HS-5 (cell line): ENCODE data around the gene CA5A.
"Not testable (repeated sequence)": the region's sequence is repeated elsewhere in the genome, so short reads cannot be mapped to it uniquely, and the experiment has no call there.

Experiments used
- DNase-seq: peaks from one replicate; pipeline ENCODE4 v3.0.0-alpha.2; 2012; ENCODE audit warnings: low read depth

The CA5A gene

DNA sequence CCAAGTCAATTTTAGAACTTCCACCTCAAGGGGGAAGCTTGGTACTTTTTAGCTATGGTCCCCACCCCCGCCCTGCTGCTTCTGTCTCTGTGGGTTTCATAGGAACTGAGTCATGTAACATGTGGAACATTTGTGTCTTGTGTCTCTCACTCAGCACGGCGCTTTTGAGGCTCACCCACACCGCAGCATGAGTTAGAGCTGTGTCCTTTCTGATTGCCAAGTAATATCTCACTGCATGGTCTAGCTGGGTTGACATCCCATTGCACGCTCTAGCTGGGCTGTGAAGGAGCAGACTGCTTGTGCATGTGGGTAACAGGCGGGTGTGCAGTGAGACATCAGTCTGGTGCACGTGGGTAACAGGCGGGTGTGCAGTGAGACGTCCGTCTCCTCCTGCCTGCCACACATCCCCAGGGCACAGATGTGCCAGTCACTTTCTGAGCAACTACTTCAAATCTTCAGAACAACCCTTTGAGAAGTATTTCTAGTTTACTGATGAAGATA, 40.6 kb downstream of the CA5A start:
- DNase-seq, result no peak

DNA sequence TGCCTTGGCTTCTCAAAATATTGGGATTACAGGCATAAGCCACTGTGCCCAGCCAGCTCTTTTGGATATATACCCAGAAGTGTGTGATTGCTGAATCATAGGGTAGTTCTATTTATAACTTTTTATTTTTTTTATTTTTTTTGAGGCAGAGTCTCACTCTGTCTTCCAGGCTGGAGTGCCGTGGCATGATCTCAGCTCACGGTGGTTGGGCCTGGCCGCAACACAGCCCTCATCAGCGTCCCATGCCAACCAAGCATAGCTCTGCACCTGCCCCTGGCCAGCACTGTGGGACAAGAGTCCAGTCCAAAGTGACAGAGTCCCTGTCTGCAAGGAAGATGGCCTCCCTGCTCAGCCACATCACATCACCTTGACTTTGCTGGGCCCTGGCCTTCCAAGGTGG, 42.3 kb downstream of the CA5A start:
- DNase-seq, result not testable (repeated sequence)

DNA sequence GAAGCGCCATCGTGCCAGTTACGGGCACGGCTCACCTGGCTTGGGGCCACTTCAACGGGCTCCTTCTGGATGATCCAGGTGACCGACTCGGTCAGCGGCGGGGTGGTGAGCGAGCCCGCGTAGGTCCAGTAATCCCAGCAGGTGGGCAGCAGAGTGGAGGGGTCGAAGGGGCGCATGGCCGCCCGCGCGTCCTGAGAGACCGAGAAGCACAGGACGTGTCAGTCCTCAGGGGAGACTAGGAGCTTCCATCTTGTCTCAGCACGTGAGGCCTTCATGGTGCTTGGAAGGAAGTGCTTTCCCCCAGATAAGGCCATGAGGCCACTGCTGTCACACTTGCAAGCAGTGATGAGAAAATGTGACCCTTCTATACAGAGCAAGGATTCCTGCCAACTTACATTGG, 44.6 kb downstream of the CA5A start:
- no peak for DNase-seq

DNA sequence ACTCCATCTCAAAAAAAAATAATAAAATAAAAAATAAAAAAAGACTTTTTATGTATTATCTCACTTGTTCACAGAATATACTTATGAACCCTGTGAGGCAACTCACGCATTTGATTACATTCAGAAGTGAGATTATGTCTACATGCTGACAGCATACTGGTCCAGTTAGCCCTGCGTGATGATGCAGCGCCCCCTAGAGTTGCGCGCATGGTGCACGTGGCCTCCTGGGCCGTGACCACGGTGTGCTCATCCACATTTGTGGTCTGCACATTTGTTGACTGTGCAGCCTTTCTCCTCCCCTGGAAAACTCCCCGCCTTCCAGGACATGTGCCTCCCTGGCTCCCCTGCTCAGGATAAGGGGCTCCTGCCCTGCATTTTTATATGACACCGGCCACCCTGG, 46.6 kb downstream of the CA5A start:
- DNase-seq, result not testable (repeated sequence)

DNA sequence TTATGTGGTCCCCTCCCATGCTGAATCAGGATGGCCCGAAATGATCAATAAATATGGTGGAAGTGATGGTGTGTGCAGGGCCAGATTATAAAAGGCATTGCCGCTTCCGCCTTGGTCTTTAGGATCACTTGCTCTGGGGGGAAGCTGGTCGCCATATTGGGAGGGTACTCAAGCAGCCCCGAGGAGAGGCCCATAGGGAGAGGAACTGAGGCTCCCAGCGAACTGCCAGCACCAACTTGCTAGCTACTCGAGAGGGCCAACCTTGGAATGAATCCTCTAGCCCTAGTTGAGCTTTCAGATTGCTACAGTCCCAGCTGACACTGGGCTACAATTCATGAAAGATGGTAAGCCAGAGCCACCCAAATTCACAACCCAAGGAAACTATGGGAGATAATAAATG, 48.0 kb downstream of the CA5A start:
- not testable (repeated sequence) for DNase-seq

DNA sequence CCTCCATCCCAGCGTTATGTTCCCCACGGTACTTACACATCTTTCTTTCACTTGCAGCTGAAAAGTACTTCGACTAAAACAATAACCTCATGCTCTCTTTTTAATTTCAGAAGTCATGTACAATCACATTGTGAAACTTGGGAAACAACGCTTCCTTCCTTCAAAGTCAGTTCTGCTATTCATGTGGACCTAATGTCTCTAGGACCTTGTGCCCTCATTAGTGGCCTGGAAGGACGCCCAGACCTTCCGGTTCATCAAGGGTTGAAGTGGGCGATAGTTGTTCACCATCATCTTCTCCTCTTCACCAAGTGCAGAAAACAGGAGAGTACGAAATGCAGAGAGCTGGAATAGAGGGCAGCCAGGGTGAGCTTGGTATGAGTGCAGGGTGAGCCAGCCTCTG, 48.4 kb downstream of the CA5A start:
- DNase-seq, result not testable (repeated sequence)

DNA sequence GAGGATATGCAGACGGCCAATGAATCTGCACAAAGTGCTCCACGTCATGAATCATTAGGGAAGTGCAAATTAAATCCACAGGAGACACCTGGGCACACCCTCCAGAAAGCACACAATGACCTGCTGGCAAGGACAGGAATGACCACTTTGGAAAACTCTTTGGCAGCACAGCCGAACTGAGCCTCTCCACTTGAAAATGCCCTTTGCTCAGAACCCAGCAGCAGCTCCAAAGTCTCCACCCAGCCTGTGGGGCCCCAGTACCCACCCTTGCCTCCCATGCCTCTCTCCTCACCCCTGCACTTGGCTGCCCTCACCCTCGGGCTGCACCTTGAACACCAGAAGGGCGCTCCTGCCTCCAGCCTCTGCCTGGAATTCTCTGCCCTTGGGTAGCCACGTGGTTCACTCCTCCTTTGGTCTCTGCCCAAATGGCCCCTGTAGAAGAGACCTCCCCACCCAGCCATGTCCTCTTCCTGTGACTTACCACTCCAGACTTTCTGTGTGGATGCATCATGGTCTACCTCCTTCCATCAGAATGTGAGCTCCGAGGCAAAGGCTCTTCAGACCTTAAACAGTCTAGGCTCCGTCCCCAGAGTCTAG, 50.9 kb downstream of the CA5A start:
- not testable (repeated sequence) for DNase-seq

DNA sequence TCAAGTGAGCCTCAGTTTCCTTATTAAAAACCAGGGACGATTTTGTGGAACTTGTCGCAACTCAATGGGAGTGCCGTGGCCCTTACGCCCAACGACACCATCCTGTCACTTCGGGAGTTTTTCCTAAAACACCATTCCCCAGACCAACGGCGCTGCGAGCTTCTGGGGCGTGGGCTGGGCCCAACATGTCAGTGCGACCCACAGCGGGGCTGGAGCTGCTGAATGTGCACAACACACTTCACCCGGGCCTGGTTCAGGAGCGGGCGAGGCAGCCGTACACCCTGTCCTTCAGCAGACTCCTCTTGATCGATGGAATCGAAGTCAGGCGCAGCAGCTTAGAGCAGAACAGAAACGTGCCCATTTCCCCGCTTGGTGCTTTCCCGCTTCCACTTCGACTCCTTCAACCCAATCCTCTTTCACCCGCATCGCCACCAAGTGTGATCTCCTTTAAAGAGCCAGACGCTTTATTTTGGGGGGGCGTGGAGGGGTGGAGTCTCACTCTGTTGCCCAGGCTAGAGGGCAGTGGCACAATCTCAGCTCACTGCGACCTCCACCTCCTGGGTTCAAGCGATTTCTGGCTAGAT, 53.8 kb downstream of the CA5A start:
- no peak for DNase-seq

DNA sequence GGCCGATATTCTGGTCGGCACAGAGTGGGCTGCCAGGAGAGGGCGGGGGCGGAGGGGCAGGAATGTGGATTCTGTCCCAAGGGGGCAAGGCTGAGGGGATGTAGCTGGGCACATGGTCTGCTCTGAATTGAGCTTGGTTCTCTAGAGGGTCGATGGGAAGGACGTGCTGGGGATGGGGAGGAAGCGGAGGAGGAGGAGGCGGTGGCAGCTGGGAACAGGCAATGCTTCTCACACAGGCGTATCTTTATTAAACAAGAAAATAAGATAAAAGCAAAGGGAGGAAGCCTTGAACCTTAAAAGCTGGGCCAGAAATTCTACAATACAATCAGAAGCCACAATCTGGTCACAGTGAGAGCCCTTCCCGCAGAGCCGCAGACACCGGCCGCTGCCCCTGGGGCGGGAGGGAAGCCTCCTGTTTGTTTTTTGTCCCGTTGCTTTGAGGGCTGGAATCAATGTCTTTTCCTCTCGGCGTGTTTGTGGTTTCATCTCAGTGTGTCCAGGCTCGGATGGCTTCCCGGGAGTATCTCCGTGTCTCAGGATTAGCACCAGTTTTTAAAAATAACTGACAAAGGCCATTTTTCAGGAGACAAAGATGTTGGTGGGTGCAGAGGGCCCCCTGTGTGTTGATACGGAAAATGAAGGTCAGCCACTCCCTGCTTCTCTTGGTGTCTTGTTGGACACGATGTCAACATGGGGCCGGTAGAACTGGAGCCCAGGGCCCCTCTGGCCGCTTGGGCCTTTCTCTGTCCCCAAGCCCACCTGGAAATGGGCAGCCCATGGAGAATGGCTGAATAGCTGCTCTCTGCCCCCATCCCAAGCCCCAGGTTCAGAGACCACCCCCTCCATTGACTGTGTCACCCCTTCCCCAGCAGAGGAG, 54.8 kb downstream of the CA5A start:
- no peak for DNase-seq

DNA sequence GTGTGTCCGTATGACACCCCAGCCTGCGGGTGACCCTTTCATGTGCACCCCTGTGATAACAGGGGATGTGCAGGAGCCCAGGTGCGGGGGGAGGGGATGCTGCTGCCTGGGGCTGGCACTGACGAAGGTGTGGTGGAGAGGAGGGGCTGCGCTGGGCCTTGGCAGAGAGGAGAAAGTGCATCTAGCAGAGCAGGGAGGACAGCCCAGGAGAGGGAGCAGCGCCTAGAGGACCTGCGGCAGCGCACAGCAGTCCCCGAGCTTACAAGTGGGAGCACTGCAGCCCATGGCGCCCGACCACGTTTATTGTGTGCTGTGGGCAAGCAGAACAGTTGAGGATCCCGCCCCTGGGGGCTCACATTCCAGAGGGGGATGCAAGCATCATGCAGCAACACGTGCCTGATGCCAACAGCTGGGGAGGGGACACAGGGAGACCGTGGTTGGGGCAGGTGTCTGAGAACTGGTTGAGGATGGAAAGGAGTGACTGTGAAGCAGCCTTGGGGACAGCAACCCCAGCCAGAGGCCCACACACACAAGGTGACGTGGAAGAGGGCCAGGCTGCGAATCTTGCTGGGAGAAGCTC, 56.1 kb downstream of the CA5A start:
- no peak for DNase-seq

DNA sequence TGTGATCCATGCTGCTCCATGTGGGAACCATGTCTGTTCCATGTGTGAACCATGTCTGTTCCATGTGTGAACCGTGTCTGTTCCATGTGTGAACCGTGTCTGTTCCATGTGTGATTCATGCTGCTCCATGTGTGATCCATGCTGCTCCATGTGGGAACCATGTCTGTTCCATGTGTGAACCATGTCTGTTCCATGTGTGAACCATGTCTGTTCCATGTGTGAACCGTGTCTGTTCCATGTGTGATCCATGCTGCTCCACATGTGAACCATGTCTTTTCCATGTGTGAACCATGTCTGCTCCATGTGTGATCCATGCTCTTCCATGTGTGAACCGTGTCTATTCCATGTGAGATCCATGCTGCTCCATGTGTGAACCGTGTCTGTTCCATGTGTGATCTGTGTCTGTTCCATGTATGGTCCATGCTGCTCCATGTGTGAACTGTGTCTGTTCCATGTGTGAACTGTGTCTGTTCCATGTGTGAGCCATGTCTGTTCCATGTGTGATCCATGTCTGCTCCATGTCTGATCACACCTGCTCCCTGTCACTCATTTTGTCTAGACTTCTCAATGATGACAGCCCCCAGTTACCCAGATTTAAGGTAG, 56.8 kb downstream of the CA5A start:
- DNase-seq, result not testable (repeated sequence)

DNA sequence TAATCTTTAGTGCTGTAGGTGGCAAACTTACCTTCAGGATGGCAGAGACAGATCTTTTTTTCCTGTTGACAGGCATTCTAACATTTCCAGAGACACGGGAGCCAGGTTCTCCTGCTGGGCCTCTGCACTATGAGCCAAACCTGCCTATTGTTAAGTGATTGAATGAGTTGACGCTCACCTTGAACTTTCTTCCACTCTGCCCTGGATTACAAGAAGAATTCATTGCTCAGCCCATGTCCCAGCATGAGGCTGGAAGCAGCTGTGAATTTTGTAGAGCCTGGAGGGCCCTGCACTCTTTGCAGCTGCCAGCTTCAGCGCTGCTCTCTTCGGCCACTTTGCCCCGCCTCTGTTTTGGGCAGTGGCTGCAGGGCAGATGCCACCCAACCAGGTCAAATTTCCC, 57.6 kb downstream of the CA5A start:
- no peak for DNase-seq

DNA sequence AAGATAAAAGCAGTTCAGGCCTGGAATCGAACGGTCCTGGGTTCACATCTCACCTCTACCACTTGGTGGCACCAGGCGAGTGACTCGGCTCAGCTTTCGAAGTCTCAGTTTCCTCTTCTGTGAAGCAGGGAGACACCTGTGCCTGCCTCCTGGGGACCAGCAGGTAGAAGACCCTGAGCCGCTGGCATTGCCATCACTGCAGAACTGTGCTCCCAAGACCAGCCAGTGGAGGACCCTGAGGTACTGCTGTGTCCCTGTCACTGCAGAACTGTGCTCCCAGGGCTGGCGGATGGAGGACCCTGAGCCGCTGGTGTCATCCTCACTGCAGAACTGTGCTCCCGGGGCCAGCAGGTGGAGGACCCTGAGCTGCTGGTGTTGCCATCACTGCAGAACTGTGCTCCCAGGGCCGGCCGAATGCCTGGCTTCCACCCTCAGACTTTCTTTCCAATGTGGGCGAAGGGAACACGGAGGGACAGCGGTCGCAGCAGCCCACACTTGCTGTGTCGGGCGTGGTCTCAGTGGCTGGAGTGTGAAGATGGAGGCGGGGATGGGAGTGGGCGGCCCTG, 58.3 kb downstream of the CA5A start:
- DNase-seq, result no peak

DNA sequence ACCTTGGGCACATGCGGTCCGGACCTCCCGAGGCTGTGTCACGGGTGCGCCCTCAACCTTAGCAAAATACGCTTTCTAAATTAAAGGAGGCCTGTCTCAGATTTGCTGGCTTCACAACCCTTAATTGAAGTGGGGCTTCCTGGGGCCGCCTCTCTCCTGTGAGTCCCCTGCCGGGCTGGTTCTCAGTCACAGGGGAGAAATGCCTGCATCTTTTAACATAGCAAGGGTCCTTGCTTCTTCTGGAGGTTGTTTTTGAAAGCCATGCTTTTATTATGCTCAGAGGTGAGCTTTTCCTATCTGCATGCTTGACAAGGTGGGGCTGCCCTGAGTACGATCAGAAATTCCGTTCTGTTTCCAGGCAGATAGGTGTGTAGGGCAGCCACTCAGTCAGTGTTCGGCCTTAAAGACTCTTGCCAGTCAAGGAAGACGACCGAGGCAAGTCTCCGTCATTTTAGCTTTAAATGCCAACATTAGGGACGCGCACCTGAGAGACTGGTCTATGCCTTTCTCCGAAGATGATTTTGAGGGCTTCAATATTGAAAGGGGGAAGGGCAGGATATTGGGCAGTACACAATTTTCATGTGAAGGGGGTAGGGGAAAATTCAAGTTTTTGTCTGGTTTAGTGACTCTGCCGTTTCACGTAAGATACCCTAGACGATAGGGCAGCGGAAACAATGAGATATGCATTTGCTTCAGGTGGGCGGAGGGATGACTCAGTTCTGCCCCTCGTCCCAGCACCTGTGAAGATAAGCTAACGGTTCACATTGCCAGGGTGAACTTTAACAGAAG, 61.5 kb downstream of the CA5A start:
- no peak for DNase-seq

DNA sequence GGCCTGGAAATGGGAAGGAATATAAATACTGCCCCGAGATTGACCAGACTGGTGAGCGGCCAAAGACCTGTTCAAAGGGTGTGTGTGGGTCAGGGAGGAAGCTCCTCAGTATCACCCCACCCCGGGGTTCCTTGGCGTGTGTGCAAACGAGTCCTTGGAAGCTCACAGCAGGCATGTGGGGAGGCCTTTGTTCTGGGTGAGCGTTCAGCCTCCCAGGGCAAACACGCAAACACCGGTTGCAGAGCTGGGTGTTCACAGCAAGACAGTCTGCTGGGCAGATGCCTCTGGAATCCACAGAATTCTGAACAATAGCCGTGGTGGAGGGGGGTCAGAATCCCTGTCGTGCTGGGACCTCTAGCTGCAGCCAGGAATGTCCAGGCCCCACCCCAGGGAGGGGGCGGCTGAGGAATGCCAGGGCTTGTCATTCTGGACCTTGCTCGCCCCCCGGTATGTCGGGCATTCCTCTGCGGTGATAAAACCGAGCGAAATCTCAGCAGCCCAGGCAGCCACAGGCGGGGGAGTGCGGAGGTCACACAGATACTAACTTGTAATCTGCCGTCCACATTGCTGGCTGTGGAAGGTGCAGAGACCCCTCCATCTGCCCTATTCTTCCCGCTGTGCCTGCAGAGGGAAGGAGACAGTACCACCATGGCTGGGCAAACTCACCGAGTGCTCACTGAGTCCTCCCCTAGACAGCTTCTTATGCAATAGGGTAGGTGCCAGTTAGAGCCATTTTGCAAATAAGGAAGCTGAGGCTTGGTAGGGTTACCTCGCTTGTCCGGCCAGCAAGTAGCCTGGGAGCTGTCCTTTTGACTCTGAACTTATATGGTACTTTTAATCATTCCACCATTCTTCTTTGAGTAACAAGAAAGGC, 65.7 kb downstream of the CA5A start:
- DNase-seq, result not testable (repeated sequence)

DNA sequence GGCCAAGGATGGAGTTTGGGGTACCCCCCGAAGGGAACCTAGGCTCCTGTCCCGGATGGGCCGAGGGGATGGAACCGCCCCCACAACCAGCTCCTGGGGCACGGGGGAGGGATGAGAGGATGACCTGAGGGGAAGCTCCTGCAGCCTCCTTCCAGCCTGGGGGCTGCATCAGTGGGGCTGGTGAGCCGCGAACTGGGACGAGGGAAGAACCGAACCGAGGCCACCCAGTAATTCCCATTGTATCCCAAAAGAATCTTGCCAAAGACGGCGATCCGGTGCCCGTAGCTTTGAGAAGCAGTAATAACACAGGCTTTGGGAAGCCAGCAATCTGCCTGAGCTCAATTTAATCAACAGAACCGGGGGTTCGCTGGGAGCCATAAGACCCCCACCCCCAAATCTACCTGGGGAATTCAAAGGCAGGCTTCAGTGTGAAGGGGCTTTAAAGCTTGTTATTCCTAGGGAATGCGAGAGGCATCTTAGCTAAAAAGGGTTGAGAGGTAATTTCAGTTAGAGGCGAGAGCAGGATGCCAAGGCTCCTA, 66.4 kb downstream of the CA5A start:
- not testable (repeated sequence) for DNase-seq

DNA sequence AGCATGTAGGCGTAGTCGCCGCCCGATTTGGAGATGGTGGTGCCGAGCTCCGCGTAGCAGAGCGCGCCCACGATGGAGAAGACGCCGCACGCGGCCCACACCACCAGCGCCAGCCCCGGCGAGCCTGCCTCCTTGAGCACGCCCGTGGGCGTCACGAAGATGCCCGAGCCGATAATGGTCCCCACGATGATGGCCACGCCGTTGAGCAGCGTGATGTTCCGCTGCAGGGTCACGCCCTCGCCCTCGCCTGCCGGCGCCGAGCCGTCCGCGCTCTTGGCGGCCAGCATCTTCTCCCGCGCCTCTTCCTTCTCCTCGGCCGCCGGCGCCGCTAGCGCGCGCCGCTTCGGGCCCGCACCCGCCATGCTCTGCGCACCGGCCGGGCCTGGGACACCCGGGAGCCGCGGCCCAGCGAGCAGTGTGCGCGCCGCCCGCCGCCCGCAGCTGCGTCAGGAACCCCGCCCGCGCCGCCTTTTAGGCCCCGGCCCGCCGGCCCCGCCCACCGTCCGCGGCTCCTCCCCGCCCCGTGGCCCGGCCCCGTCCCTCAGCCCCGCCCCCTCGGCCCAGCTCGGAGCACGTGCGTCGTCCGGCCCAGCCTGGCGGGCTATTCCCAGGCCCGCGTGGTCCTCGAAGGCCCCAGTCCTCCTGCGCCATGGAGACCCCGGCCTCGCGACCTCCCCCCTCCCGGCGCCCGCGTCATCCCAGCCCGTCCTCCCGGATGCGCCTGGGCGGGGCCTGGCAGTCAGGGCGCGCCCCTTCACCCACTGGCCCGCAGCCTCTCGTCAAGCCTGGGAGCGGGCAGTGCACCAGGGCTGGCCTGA, 67.1 kb downstream of the CA5A start, which contains the start of gene SLC7A5:
SLC7A5 (minus strand) TSS at position 447 of the 818 bp plus-strand sequence; CDS start at position 362, 85 bp downstream.
- not testable (repeated sequence) for DNase-seq

DNA sequence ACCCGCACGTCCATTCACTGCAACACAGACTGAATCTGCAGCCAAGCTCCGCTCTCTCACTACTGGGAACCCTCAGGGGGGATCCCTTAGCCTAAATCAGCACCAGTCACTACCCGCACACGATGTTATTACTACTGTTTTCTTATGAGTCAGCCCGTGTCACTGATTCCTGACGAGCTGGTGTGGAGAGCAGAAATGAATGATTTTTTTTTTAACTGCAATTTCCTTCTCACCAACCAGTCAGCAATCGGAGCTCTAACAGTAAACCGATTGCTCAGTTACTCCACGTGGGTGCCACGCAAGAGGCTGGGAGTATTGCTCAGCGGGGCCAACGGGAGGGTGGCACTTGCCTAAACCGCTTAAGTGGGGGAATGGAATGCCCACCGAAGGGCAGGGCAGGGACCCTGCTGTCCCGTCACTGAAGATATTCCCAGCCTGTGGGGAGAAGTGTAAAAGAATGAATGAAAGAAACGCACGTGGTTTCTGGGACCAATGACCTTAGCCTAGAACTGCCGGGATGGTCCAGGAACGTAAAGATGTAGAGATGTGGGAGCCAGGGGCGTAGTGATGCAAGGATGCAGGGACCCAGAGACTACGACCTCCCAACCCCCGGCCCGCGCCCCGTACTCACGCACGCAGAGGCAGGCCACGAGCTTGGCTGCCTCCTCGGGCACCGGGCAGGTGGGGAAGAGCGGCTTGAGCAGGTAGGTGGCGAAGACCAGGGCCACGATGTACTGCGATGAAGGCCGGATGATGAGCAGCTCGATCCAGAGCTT, 67.9 kb downstream of the CA5A start:
- peak; percentile 44 for DNase-seq
